ENCODE results near the gene TEC.
A peak's percentile ranks its signal among the peaks of the same experiment; 100 is the strongest.

The TEC gene

GRCh38 chr4:48133669-48134068 is 136.0 kb downstream of the TEC start:
- Histone ChIP-seq H3K9me3 (ENCODE audit: control insufficient read depth in 1 of 2, low read length in 2 of 2) (no peaks in the 10 kb centered on the region), H3K4me1 (ENCODE audit: control insufficient read depth in 1 of 2, insufficient read depth in 2 of 2, low read length in 2 of 2) (peaks cover 8 to 9% of the 10 kb centered on the region in 2 donors), H3K9ac (ENCODE audit: low read depth in 1 of 2, low read length in 2 of 2) (no peak overlapping the region), H3K27me3 (ENCODE audit: control insufficient read depth in 1 of 2, insufficient read depth in 2 of 2, low read length in 2 of 2) (no peaks in the 10 kb centered on the region), H3K4me3 (ENCODE audit: low read depth in 1 of 2, low read length in 2 of 2) (no peak overlapping the region), H3K36me3 (ENCODE audit: control insufficient read depth in 1 of 2, insufficient read depth in 2 of 2, low read length in 2 of 2) (peaks cover 10% of the 10 kb centered on the region in 2 donors), H3K27ac (ENCODE audit: low read depth, low read length) (no peak overlapping the region)

GRCh38 chr4:48131736-48132135 is 137.9 kb downstream of the TEC start:
- Histone ChIP-seq H3K4me1 (ENCODE audit: control insufficient read depth in 1 of 2, insufficient read depth in 2 of 2, low read length in 2 of 2) (peaks cover 18 to 19% of the 10 kb centered on the region in 2 donors), H3K9ac (ENCODE audit: low read depth in 1 of 2, low read length in 2 of 2) (no peak overlapping the region), H3K36me3 (ENCODE audit: control insufficient read depth in 1 of 2, insufficient read depth in 2 of 2, low read length in 2 of 2) (peaks cover 5 to 10% of the 10 kb centered on the region in 2 donors), H3K9me3 (ENCODE audit: control insufficient read depth in 1 of 2, low read length in 2 of 2) (no peaks in the 10 kb centered on the region), H3K27me3 (ENCODE audit: control insufficient read depth in 1 of 2, insufficient read depth in 2 of 2, low read length in 2 of 2) (no peaks in the 10 kb centered on the region), H3K27ac (ENCODE audit: low read depth, low read length) (no peak overlapping the region), H3K4me3 (ENCODE audit: low read depth in 1 of 2, low read length in 2 of 2) (no peak overlapping the region)

GRCh38 chr4:48130100-48130499 is 139.5 kb downstream of the TEC start:
- H3K36me3 ChIP-seq (ENCODE audit: control insufficient read depth in 1 of 2, insufficient read depth in 2 of 2, low read length in 2 of 2) = no peaks in the 10 kb centered on the region
- H3K27ac ChIP-seq (ENCODE audit: low read depth, low read length) = no peak overlapping the region
- H3K9me3 ChIP-seq (ENCODE audit: control insufficient read depth in 1 of 2, low read length in 2 of 2) = no peaks in the 10 kb centered on the region
- no peak overlapping the region for H3K4me3 ChIP-seq (ENCODE audit: low read depth in 1 of 2, low read length in 2 of 2)
- H3K4me1 ChIP-seq (ENCODE audit: control insufficient read depth in 1 of 2, insufficient read depth in 2 of 2, low read length in 2 of 2) = peaks cover 18 to 19% of the 10 kb centered on the region in 2 donors
- no peaks in the 10 kb centered on the region for H3K27me3 ChIP-seq (ENCODE audit: control insufficient read depth in 1 of 2, insufficient read depth in 2 of 2, low read length in 2 of 2)
- H3K9ac ChIP-seq (ENCODE audit: low read depth in 1 of 2, low read length in 2 of 2) = no peak overlapping the region

- peaks cover 18 to 19% of the 10 kb centered on the region in 2 donors for H3K4me1 ChIP-seq (ENCODE audit: control insufficient read depth in 1 of 2, insufficient read depth in 2 of 2, low read length in 2 of 2)
- H3K9me3 ChIP-seq (ENCODE audit: control insufficient read depth in 1 of 2, low read length in 2 of 2) = no peaks in the 10 kb centered on the region
- no peak overlapping the region for H3K4me3 ChIP-seq (ENCODE audit: low read depth in 1 of 2, low read length in 2 of 2)
- no peaks in the 10 kb centered on the region for H3K36me3 ChIP-seq (ENCODE audit: control insufficient read depth in 1 of 2, insufficient read depth in 2 of 2, low read length in 2 of 2)
- no peak overlapping the region for H3K27ac ChIP-seq (ENCODE audit: low read depth, low read length)
- no peaks in the 10 kb centered on the region for H3K27me3 ChIP-seq (ENCODE audit: control insufficient read depth in 1 of 2, insufficient read depth in 2 of 2, low read length in 2 of 2)
- no peak overlapping the region for H3K9ac ChIP-seq (ENCODE audit: low read depth in 1 of 2, low read length in 2 of 2)
Observed at GRCh38 chr4:48129307-48130014, 140.2 kb downstream of the TEC start.

GRCh38 chr4:48127682-48128404 is 141.8 kb downstream of the TEC start:
- Histone ChIP-seq H3K4me1 (ENCODE audit: control insufficient read depth in 1 of 2, insufficient read depth in 2 of 2, low read length in 2 of 2) (peaks cover 18 to 19% of the 10 kb centered on the region in 2 donors), H3K4me3 (ENCODE audit: low read depth in 1 of 2, low read length in 2 of 2) (peak overlapping the region; percentile 32 to 43), H3K9ac (ENCODE audit: low read depth in 1 of 2, low read length in 2 of 2) (no peak overlapping the region)

GRCh38 chr4:48127231-48127630 is 142.4 kb downstream of the TEC start:
- Histone ChIP-seq H3K27me3 (ENCODE audit: control insufficient read depth in 1 of 2, insufficient read depth in 2 of 2, low read length in 2 of 2) (no peaks in the 10 kb centered on the region), H3K4me3 (ENCODE audit: low read depth in 1 of 2, low read length in 2 of 2) (no peak overlapping the region), H3K4me1 (ENCODE audit: control insufficient read depth in 1 of 2, insufficient read depth in 2 of 2, low read length in 2 of 2) (peaks cover 18 to 19% of the 10 kb centered on the region in 2 donors), H3K36me3 (ENCODE audit: control insufficient read depth in 1 of 2, insufficient read depth in 2 of 2, low read length in 2 of 2) (no peaks in the 10 kb centered on the region), H3K9ac (ENCODE audit: low read depth in 1 of 2, low read length in 2 of 2) (no peak overlapping the region), H3K9me3 (ENCODE audit: control insufficient read depth in 1 of 2, low read length in 2 of 2) (no peaks in the 10 kb centered on the region), H3K27ac (ENCODE audit: low read depth, low read length) (no peak overlapping the region)

More at GRCh38 chr4:48127682-48128404, 141.8 kb downstream of the TEC start:
- no peak overlapping the region for H3K27ac ChIP-seq (ENCODE audit: low read depth, low read length)
- H3K36me3 ChIP-seq (ENCODE audit: control insufficient read depth in 1 of 2, insufficient read depth in 2 of 2, low read length in 2 of 2) = no peaks in the 10 kb centered on the region
- no peaks in the 10 kb centered on the region for H3K9me3 ChIP-seq (ENCODE audit: control insufficient read depth in 1 of 2, low read length in 2 of 2)
- no peaks in the 10 kb centered on the region for H3K27me3 ChIP-seq (ENCODE audit: control insufficient read depth in 1 of 2, insufficient read depth in 2 of 2, low read length in 2 of 2)

- Histone ChIP-seq H3K27me3 (ENCODE audit: control insufficient read depth in 1 of 2, insufficient read depth in 2 of 2, low read length in 2 of 2) (no peaks in the 10 kb centered on the region), H3K27ac (ENCODE audit: low read depth, low read length) (no peak overlapping the region), H3K4me1 (ENCODE audit: control insufficient read depth in 1 of 2, insufficient read depth in 2 of 2, low read length in 2 of 2) (peaks cover 18 to 19% of the 10 kb centered on the region in 2 donors), H3K9ac (ENCODE audit: low read depth in 1 of 2, low read length in 2 of 2) (no peak overlapping the region), H3K9me3 (ENCODE audit: control insufficient read depth in 1 of 2, low read length in 2 of 2) (no peaks in the 10 kb centered on the region), H3K36me3 (ENCODE audit: control insufficient read depth in 1 of 2, insufficient read depth in 2 of 2, low read length in 2 of 2) (no peaks in the 10 kb centered on the region), H3K4me3 (ENCODE audit: low read depth in 1 of 2, low read length in 2 of 2) (no peak overlapping the region)
Observed at GRCh38 chr4:48126621-48127020, 143.0 kb downstream of the TEC start.

GRCh38 chr4:48124870-48125269 is 144.8 kb downstream of the TEC start:
- Histone ChIP-seq H3K27me3 (ENCODE audit: control insufficient read depth in 1 of 2, insufficient read depth in 2 of 2, low read length in 2 of 2) (no peaks in the 10 kb centered on the region), H3K36me3 (ENCODE audit: control insufficient read depth in 1 of 2, insufficient read depth in 2 of 2, low read length in 2 of 2) (no peaks in the 10 kb centered on the region), H3K9ac (ENCODE audit: low read depth in 1 of 2, low read length in 2 of 2) (no peak overlapping the region), H3K4me3 (ENCODE audit: low read depth in 1 of 2, low read length in 2 of 2) (no peak overlapping the region), H3K4me1 (ENCODE audit: control insufficient read depth in 1 of 2, insufficient read depth in 2 of 2, low read length in 2 of 2) (peaks cover 17 to 18% of the 10 kb centered on the region in 2 donors), H3K27ac (ENCODE audit: low read depth, low read length) (no peak overlapping the region), H3K9me3 (ENCODE audit: control insufficient read depth in 1 of 2, low read length in 2 of 2) (no peaks in the 10 kb centered on the region)

- no peaks in the 10 kb centered on the region for H3K27me3 ChIP-seq (ENCODE audit: control insufficient read depth in 1 of 2, insufficient read depth in 2 of 2, low read length in 2 of 2)
- H3K4me3 ChIP-seq (ENCODE audit: low read depth in 1 of 2, low read length in 2 of 2) = no peak overlapping the region
- H3K27ac ChIP-seq (ENCODE audit: low read depth, low read length) = no peak overlapping the region
- no peaks in the 10 kb centered on the region for H3K36me3 ChIP-seq (ENCODE audit: control insufficient read depth in 1 of 2, insufficient read depth in 2 of 2, low read length in 2 of 2)
- H3K9ac ChIP-seq (ENCODE audit: low read depth in 1 of 2, low read length in 2 of 2) = no peak overlapping the region
- no peaks in the 10 kb centered on the region for H3K9me3 ChIP-seq (ENCODE audit: control insufficient read depth in 1 of 2, low read length in 2 of 2)
- H3K4me1 ChIP-seq (ENCODE audit: control insufficient read depth in 1 of 2, insufficient read depth in 2 of 2, low read length in 2 of 2) = peaks cover 5 to 6% of the 10 kb centered on the region in 2 donors
Observed at GRCh38 chr4:48122756-48123155, 146.9 kb downstream of the TEC start.

- Histone ChIP-seq H3K4me3 (ENCODE audit: low read depth in 1 of 2, low read length in 2 of 2) (no peak overlapping the region), H3K4me1 (ENCODE audit: control insufficient read depth in 1 of 2, insufficient read depth in 2 of 2, low read length in 2 of 2) (no peaks in the 10 kb centered on the region), H3K27ac (ENCODE audit: low read depth, low read length) (no peak overlapping the region), H3K27me3 (ENCODE audit: control insufficient read depth in 1 of 2, insufficient read depth in 2 of 2, low read length in 2 of 2) (no peaks in the 10 kb centered on the region), H3K9ac (ENCODE audit: low read depth in 1 of 2, low read length in 2 of 2) (no peak overlapping the region), H3K36me3 (ENCODE audit: control insufficient read depth in 1 of 2, insufficient read depth in 2 of 2, low read length in 2 of 2) (no peaks in the 10 kb centered on the region), H3K9me3 (ENCODE audit: control insufficient read depth in 1 of 2, low read length in 2 of 2) (no peaks in the 10 kb centered on the region)
Observed at GRCh38 chr4:48121180-48121579, 148.5 kb downstream of the TEC start.

Measured in duodenal mucosa (tissue), 2 donors.